ENCODE results near the gene PNMA3.

The PNMA3 gene

DNA sequence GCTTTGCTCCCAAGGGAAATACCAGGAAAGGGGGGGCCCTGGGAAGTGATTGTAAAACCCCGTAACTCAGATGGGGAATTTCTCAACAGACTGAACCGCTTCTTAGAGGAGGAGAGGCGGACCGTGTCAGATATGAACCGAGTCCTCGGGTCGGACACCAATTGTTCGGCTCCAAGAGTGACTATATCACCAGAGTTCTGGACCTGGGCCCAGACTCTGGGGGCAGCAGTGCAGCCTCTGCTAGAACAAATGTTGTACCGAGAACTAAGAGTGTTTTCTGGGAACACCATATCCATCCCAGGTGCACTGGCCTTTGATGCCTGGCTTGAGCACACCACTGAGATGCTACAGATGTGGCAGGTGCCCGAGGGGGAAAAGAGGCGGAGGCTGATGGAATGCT is 1.0 kb downstream of the PNMA3 start:
- Histone ChIP-seq H3K56ac (ENCODE audit: low read length) (no peak overlapping the region), H4K5ac (ENCODE audit: low read length) (no peak overlapping the region), H2BK5ac (ENCODE audit: low read length) (no peak overlapping the region), H3K9ac (ENCODE audit: low read length) (no peak overlapping the region), H2BK120ac (ENCODE audit: low read depth, low read length) (no peak overlapping the region), H3K4me2 (ENCODE audit: low read length) (no peak overlapping the region), H3K4me1 (ENCODE audit: control insufficient read depth, low read depth, low read length) (no peaks in the 10 kb centered on the region), H2AK5ac (ENCODE audit: low read length) (no peak overlapping the region), H3K27ac (ENCODE audit: low read depth, low read length) (no peak overlapping the region), H3K36me3 (ENCODE audit: control insufficient read depth, insufficient read depth, low read length) (no peaks in the 10 kb centered on the region), H3K79me1 (ENCODE audit: low read length) (no peaks in the 10 kb centered on the region), H2BK15ac (replicated peaks; ENCODE audit: low read depth) (no peak overlapping the region), H3K23ac (ENCODE audit: low read length) (no peak overlapping the region), H3K4ac (ENCODE audit: low read depth, low read length) (no peak overlapping the region), H3K27me3 (ENCODE audit: insufficient read depth, low read length, poor library complexity) (no peaks in the 10 kb centered on the region), H4K8ac (ENCODE audit: low read depth, low read length) (no peak overlapping the region), H3K18ac (ENCODE audit: low read length) (no peak overlapping the region), H3K4me3 (ENCODE audit: low read length) (no peak overlapping the region), H3K79me2 (ENCODE audit: control insufficient read depth, insufficient read depth, low read length) (no peaks in the 10 kb centered on the region)
- no CpG with 5 or more reads among the region's 11 CpGs for WGBS (ENCODE audit: extremely low coverage, insufficient coverage, low lambda C conversion rate)
- no peak for DNase-seq

DNA sequence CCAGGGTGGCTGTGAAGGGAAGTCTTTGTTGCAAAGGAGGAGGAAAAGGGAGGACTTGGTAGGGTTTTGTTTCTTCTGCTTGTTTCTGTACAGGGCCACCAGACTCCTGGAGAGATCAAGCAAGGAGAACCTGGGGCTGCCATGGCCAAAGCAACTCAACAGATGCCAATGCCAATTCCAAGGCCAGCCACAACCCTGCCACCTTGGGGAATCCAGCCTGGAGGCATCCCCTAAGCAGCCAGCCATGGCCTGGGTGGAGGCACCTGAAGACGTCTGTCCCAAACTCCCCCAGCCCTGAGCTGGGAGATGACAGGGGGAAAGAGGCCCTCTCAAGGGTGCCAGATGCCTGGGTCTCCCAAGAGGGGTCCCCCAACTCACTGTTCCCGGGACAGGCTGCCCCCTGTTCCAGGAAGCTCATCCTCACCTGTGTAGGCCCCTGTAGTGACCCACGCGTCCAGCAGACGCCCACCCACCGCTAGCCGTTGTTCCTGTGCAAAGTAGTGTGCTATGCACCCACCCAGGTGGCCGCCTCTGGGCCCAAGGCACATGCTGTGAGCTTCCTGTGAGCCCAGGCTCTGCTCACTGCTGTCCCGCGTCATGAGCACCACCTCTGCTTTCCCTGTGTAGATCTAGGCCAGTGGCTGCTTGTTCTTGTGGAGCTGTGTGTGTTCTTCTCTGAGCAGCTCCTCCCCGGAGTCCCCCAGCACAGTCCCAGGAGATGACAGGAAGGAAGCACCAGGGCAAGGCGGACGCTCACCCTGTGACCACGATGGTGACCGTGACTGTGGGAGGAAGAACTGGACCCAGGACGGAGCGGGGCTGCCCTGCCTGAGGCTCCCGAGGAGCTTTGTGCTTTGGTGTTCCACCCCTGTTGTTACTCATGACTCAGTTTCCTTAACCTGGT is 3.2 kb downstream of the PNMA3 start:
- H3K23ac ChIP-seq (ENCODE audit: low read length) = no peak overlapping the region

DNA sequence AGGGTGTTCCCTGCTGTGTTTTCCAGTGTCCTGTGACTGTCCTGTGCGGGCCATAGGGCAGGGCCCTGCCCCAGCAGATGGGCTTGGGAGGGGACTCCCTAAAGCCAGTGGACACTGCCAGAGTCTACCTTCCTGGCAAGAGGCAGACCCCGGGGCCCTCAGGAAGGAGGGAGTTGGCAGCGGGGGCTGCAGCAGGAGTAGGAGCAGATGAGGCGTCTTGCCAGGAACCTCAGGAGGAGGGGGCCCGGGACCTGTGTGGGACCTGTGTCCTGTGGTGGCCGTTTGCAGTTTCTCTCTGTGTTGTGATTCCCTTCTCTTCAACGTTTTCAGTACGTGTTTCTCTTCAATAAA is 3.8 kb downstream of the PNMA3 start:
- H3K18ac ChIP-seq (ENCODE audit: low read length) = no peak overlapping the region
- H2BK120ac ChIP-seq (ENCODE audit: low read depth, low read length) = no peak overlapping the region
- H3K79me2 ChIP-seq (ENCODE audit: control insufficient read depth, insufficient read depth, low read length) = no peaks in the 10 kb centered on the region
- H3K4me1 ChIP-seq (ENCODE audit: control insufficient read depth, low read depth, low read length) = no peaks in the 10 kb centered on the region
- no peak overlapping the region for H2AK5ac ChIP-seq (ENCODE audit: low read length)
- H3K4me3 ChIP-seq (ENCODE audit: low read length) = no peak overlapping the region
- no peak for DNase-seq
- H3K4ac ChIP-seq (ENCODE audit: low read depth, low read length) = no peak overlapping the region
- H2BK15ac ChIP-seq (replicated peaks; ENCODE audit: low read depth) = no peak overlapping the region
- no peak overlapping the region for H3K27ac ChIP-seq (ENCODE audit: low read depth, low read length)
- no peak overlapping the region for H2BK5ac ChIP-seq (ENCODE audit: low read length)
- no peak overlapping the region for H3K23ac ChIP-seq (ENCODE audit: low read length)
- H3K9ac ChIP-seq (ENCODE audit: low read length) = no peak overlapping the region
- H4K5ac ChIP-seq (ENCODE audit: low read length) = no peak overlapping the region
- no peaks in the 10 kb centered on the region for H3K27me3 ChIP-seq (ENCODE audit: insufficient read depth, low read length, poor library complexity)
- no peaks in the 10 kb centered on the region for H3K79me1 ChIP-seq (ENCODE audit: low read length)
- H3K56ac ChIP-seq (ENCODE audit: low read length) = no peak overlapping the region
- H3K36me3 ChIP-seq (ENCODE audit: control insufficient read depth, insufficient read depth, low read length) = no peaks in the 10 kb centered on the region
- WGBS (ENCODE audit: extremely low coverage, insufficient coverage, low lambda C conversion rate) = no CpG with 5 or more reads among the region's 8 CpGs
- no peak overlapping the region for H4K8ac ChIP-seq (ENCODE audit: low read depth, low read length)
- H3K4me2 ChIP-seq (ENCODE audit: low read length) = no peak overlapping the region

More for the DNA sequence above, 3.2 kb downstream of the PNMA3 start:
- no peak overlapping the region for H3K9ac ChIP-seq (ENCODE audit: low read length)
- no peaks in the 10 kb centered on the region for H3K27me3 ChIP-seq (ENCODE audit: insufficient read depth, low read length, poor library complexity)
- no peaks in the 10 kb centered on the region for H3K36me3 ChIP-seq (ENCODE audit: control insufficient read depth, insufficient read depth, low read length)
- no peak overlapping the region for H2BK5ac ChIP-seq (ENCODE audit: low read length)
- no peak overlapping the region for H4K8ac ChIP-seq (ENCODE audit: low read depth, low read length)
- no peak overlapping the region for H3K4me3 ChIP-seq (ENCODE audit: low read length)
- H2BK15ac ChIP-seq (replicated peaks; ENCODE audit: low read depth) = no peak overlapping the region
- no peaks in the 10 kb centered on the region for H3K79me1 ChIP-seq (ENCODE audit: low read length)
- H3K79me2 ChIP-seq (ENCODE audit: control insufficient read depth, insufficient read depth, low read length) = no peaks in the 10 kb centered on the region
- H3K18ac ChIP-seq (ENCODE audit: low read length) = no peak overlapping the region
- H2AK5ac ChIP-seq (ENCODE audit: low read length) = no peak overlapping the region
- WGBS (ENCODE audit: extremely low coverage, insufficient coverage, low lambda C conversion rate) = no CpG with 5 or more reads among the region's 18 CpGs
- no peak overlapping the region for H3K27ac ChIP-seq (ENCODE audit: low read depth, low read length)
- DNase-seq = no peak
- H3K4ac ChIP-seq (ENCODE audit: low read depth, low read length) = no peak overlapping the region
- H4K5ac ChIP-seq (ENCODE audit: low read length) = no peak overlapping the region
- no peak overlapping the region for H3K56ac ChIP-seq (ENCODE audit: low read length)
- no peak overlapping the region for H3K4me2 ChIP-seq (ENCODE audit: low read length)
- no peaks in the 10 kb centered on the region for H3K4me1 ChIP-seq (ENCODE audit: control insufficient read depth, low read depth, low read length)
- no peak overlapping the region for H2BK120ac ChIP-seq (ENCODE audit: low read depth, low read length)

DNA sequence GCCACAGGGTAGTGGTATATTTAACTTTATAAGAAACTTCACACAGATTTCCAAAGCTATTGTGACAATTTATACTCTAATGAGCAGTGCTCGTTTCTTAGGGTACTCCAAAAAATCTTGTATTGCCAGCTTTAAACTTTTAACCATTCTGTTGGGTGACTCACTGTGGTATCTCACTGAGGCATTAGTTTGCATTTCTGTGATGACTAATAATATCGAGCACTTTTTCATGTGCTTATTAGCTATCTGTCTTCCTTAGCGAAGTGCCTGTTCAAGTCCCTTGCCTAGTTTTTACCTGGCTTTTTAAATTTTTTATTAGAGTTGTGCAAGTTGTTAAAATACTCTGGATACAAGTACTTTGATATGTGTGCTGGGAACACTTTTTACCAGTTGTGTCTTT is 5.5 kb downstream of the PNMA3 start:
- no CpG with 5 or more reads among the region's 3 CpGs for WGBS (ENCODE audit: extremely low coverage, insufficient coverage, low lambda C conversion rate)
- H2AK5ac ChIP-seq (ENCODE audit: low read length) = no peak overlapping the region
- no peaks in the 10 kb centered on the region for H3K79me2 ChIP-seq (ENCODE audit: control insufficient read depth, insufficient read depth, low read length)
- H3K4me1 ChIP-seq (ENCODE audit: control insufficient read depth, low read depth, low read length) = no peaks in the 10 kb centered on the region
- H3K56ac ChIP-seq (ENCODE audit: low read length) = no peak overlapping the region
- H2BK5ac ChIP-seq (ENCODE audit: low read length) = no peak overlapping the region
- H4K5ac ChIP-seq (ENCODE audit: low read length) = no peak overlapping the region
- H3K23ac ChIP-seq (ENCODE audit: low read length) = no peak overlapping the region
- no peak overlapping the region for H2BK15ac ChIP-seq (replicated peaks; ENCODE audit: low read depth)
- no peak overlapping the region for H3K9ac ChIP-seq (ENCODE audit: low read length)
- H3K4me2 ChIP-seq (ENCODE audit: low read length) = no peak overlapping the region
- no peak for DNase-seq
- H3K27ac ChIP-seq (ENCODE audit: low read depth, low read length) = no peak overlapping the region
- no peak overlapping the region for H3K18ac ChIP-seq (ENCODE audit: low read length)
- no peak overlapping the region for H3K4me3 ChIP-seq (ENCODE audit: low read length)
- H3K27me3 ChIP-seq (ENCODE audit: insufficient read depth, low read length, poor library complexity) = no peaks in the 10 kb centered on the region
- no peaks in the 10 kb centered on the region for H3K79me1 ChIP-seq (ENCODE audit: low read length)
- H2BK120ac ChIP-seq (ENCODE audit: low read depth, low read length) = no peak overlapping the region
- H3K4ac ChIP-seq (ENCODE audit: low read depth, low read length) = no peak overlapping the region
- H3K36me3 ChIP-seq (ENCODE audit: control insufficient read depth, insufficient read depth, low read length) = no peaks in the 10 kb centered on the region
- H4K8ac ChIP-seq (ENCODE audit: low read depth, low read length) = no peak overlapping the region

DNA sequence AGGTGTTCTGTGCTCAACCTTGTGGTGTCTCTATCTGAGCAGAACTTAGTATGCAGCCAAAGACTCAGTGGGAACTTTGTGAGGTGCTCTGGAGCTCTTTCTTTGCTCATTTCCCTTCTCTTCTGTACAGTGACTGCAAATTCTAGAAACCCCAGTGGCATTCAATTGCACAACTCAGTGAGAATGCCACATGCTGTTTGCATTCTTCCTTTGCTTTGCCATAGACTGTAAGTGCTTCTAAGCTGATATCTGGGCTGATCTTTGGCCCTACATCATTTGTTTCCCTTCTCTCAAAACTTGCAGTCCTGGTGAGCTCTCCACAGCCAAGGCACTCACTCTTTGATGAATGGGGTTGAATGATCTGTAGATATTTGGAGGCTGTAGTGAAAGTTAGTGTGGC is 7.0 kb downstream of the PNMA3 start:
- no peak overlapping the region for H3K4me2 ChIP-seq (ENCODE audit: low read length)
- H3K27me3 ChIP-seq (ENCODE audit: insufficient read depth, low read length, poor library complexity) = no peaks in the 10 kb centered on the region
- no peak overlapping the region for H2BK5ac ChIP-seq (ENCODE audit: low read length)
- no peak overlapping the region for H3K18ac ChIP-seq (ENCODE audit: low read length)
- no peak overlapping the region for H3K4ac ChIP-seq (ENCODE audit: low read depth, low read length)
- no peaks in the 10 kb centered on the region for H3K36me3 ChIP-seq (ENCODE audit: control insufficient read depth, insufficient read depth, low read length)
- H3K4me3 ChIP-seq (ENCODE audit: low read length) = no peak overlapping the region
- H4K5ac ChIP-seq (ENCODE audit: low read length) = no peak overlapping the region
- no peak overlapping the region for H4K8ac ChIP-seq (ENCODE audit: low read depth, low read length)
- no peak overlapping the region for H3K27ac ChIP-seq (ENCODE audit: low read depth, low read length)
- DNase-seq = no peak
- H3K56ac ChIP-seq (ENCODE audit: low read length) = no peak overlapping the region
- no peak overlapping the region for H3K23ac ChIP-seq (ENCODE audit: low read length)
- H3K9ac ChIP-seq (ENCODE audit: low read length) = no peak overlapping the region
- no peak overlapping the region for H2BK15ac ChIP-seq (replicated peaks; ENCODE audit: low read depth)
- no peaks in the 10 kb centered on the region for H3K4me1 ChIP-seq (ENCODE audit: control insufficient read depth, low read depth, low read length)
- H2BK120ac ChIP-seq (ENCODE audit: low read depth, low read length) = no peak overlapping the region
- no peak overlapping the region for H2AK5ac ChIP-seq (ENCODE audit: low read length)
- no peaks in the 10 kb centered on the region for H3K79me2 ChIP-seq (ENCODE audit: control insufficient read depth, insufficient read depth, low read length)
- H3K79me1 ChIP-seq (ENCODE audit: low read length) = no peaks in the 10 kb centered on the region

DNA sequence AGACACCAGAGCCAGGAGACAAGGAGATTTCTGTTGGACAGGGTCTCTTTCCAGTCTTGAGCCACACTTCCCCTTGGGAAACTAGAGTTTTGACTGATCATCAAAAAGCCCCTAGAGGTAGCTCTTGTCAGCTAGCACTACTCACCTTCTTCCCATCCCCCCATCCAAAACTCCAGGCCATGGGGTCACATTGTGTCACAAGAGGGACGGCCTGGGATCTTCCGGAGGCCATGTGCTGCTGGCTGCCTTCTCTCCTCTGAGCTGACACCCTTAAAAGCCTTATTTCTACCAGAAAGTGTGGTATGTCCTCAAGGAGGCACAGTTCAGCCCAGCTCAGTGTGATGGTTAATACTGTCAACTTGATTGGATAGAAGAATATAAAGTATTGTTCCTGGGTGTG is 7.8 kb downstream of the PNMA3 start:
- no CpG with 5 or more reads among the region's 2 CpGs for WGBS (ENCODE audit: extremely low coverage, insufficient coverage, low lambda C conversion rate)

More for the DNA sequence above, 7.8 kb downstream of the PNMA3 start:
- Histone ChIP-seq H3K23ac (ENCODE audit: low read length) (no peak overlapping the region), H3K4me3 (ENCODE audit: low read length) (no peak overlapping the region), H4K8ac (ENCODE audit: low read depth, low read length) (no peak overlapping the region), H4K5ac (ENCODE audit: low read length) (no peak overlapping the region), H3K4ac (ENCODE audit: low read depth, low read length) (no peak overlapping the region), H3K27me3 (ENCODE audit: insufficient read depth, low read length, poor library complexity) (no peaks in the 10 kb centered on the region), H3K4me2 (ENCODE audit: low read length) (no peak overlapping the region), H3K56ac (ENCODE audit: low read length) (no peak overlapping the region), H3K36me3 (ENCODE audit: control insufficient read depth, insufficient read depth, low read length) (no peaks in the 10 kb centered on the region), H3K79me2 (ENCODE audit: control insufficient read depth, insufficient read depth, low read length) (no peaks in the 10 kb centered on the region), H3K79me1 (ENCODE audit: low read length) (no peaks in the 10 kb centered on the region), H3K18ac (ENCODE audit: low read length) (no peak overlapping the region), H2AK5ac (ENCODE audit: low read length) (no peak overlapping the region), H2BK5ac (ENCODE audit: low read length) (no peak overlapping the region), H2BK15ac (replicated peaks; ENCODE audit: low read depth) (no peak overlapping the region), H3K9ac (ENCODE audit: low read length) (no peak overlapping the region), H2BK120ac (ENCODE audit: low read depth, low read length) (no peak overlapping the region), H3K4me1 (ENCODE audit: control insufficient read depth, low read depth, low read length) (no peaks in the 10 kb centered on the region), H3K27ac (ENCODE audit: low read depth, low read length) (no peak overlapping the region)
- peak; percentile 33 for DNase-seq

All from mesendoderm (in vitro differentiated cells).